K562 (cell line): Measurements from ENCODE around the gene KLC1. TPM values are rescaled to one million over a fixed set of nuclear protein-coding genes. Genes with fewer than 3 reads are reported as not detected.

ENCODE experiments used
- ATAC-seq: fragments of 200-7000 bp; cut with Tn5 transposase; 3 replicates; pipeline ENCODE4 v1.9.1; 2020; ENCODE audit warnings: moderate library complexity
- BruUV-seq: library from RNA; stranded (reverse); fragments of 400-500 nt; replicated peaks from 2 replicates; lab custom pipeline; 2021; lab: Mats Ljungman, UMichigan
- CTCF ChIA-PET: fragments of 300-600 bp; formaldehyde crosslinking; extraction: SDS; loops from one replicate; lab custom pipeline; 2021; ENCODE audit warnings: low intra/inter-chr PET ratio; lab: Yijun Ruan, JAX
- POLR2A ChIA-PET: fragments of 300-600, 350-650 bp; sonication (Branson Sonifier 250); formaldehyde crosslinking; extraction: SDS; loops from one replicate; lab custom pipeline; 2021; ENCODE audit warnings: antibody characterized with exemption, inconsistent platforms; lab: Yijun Ruan, JAX
- DNase-seq, 4 experiments: peaks; one replicate each; pipeline versions ENCODE4 v3.0.0 to v3.0.0-alpha.2; 2011 to 2018; ENCODE audit warnings: low spot score in 3 of 4, mixed read lengths in 3 of 4; ENCODE audit errors: extremely low read depth in 1 of 4
- FAIRE-seq: peaks from 2 replicates; lab custom pipeline; 2011; peaks lifted over from hg19 to GRCh38; lab: Jason Lieb, UNC
- H2AFZ ChIP-seq: 2 replicates; pipeline ENCODE4 v1.6.0; 2011; ENCODE audit warnings: low read depth, low read length, control low read depth, inconsistent platforms
- H3K27ac ChIP-seq: fragments of 200-600 bp; 3 replicates; pipeline ENCODE4 v1.8.0; 2011; ENCODE audit warnings: low read depth, mild to moderate bottlenecking, control low read depth, inconsistent platforms, low read length, moderate library complexity, mixed read lengths; ENCODE audit errors: extremely low read depth
- H3K27me3 ChIP-seq, 2 experiments: fragments of 300-600 bp in 1 of 2; 2 replicates in 1 of 2; 3 replicates in 1 of 2; pipeline versions ENCODE4 v1.6.0 to v1.8.0; 2011; ENCODE audit warnings: inconsistent platforms in 2 of 2, low read length in 2 of 2, mild to moderate bottlenecking in 1 of 2, mixed read lengths in 1 of 2, moderate library complexity in 1 of 2; ENCODE audit not compliant: control insufficient read depth in 2 of 2, insufficient read depth in 2 of 2
- H3K36me3 ChIP-seq: fragments of 300-600 bp; 3 replicates; pipeline ENCODE4 v1.8.0; 2011; ENCODE audit warnings: mild to moderate bottlenecking, low read length, inconsistent platforms; ENCODE audit not compliant: control insufficient read depth, insufficient read depth
- H3K4me1 ChIP-seq, 2 experiments: fragments of 200-600 bp in 1 of 2; replicated peaks in 1 of 2; 2 replicates in 1 of 2; 3 replicates in 1 of 2; pipeline versions ENCODE4 v1.5.1 to v1.8.0; 2011; ENCODE audit warnings: inconsistent platforms in 2 of 2, low read length in 2 of 2, mild to moderate bottlenecking in 1 of 2, mixed read lengths in 1 of 2, moderate library complexity in 1 of 2; ENCODE audit not compliant: control insufficient read depth in 2 of 2, insufficient read depth in 2 of 2
- H3K4me2 ChIP-seq: 2 replicates; pipeline ENCODE4 v1.6.1; 2011; ENCODE audit warnings: low read length, control low read depth, inconsistent platforms, mixed read lengths; ENCODE audit not compliant: insufficient read depth
- H3K4me3 ChIP-seq: fragments of 200-600 bp; sonication (generic), shearing (Covaris generic); 2 replicates; pipeline ENCODE4 v1.5.1; 2016; ENCODE audit warnings: control low read depth, inconsistent platforms
- H3K79me2 ChIP-seq: fragments of 200-600 bp; 3 replicates; pipeline ENCODE4 v1.8.0; 2011; ENCODE audit warnings: low read length, inconsistent platforms; ENCODE audit not compliant: control insufficient read depth, insufficient read depth
- H3K9ac ChIP-seq, 2 experiments: 2 replicates each; pipeline versions ENCODE4 v1.6.0 to v1.6.1; 2011; ENCODE audit warnings: low read depth in 2 of 2, low read length in 2 of 2, control low read depth in 1 of 2, inconsistent platforms in 1 of 2, mild to moderate bottlenecking in 1 of 2, mixed read lengths in 1 of 2; ENCODE audit not compliant: insufficient read depth in 1 of 2
- H3K9me1 ChIP-seq: one replicate; pipeline ENCODE4 v1.6.0; 2011; ENCODE audit warnings: inconsistent platforms, mild to moderate bottlenecking, low read length, moderate library complexity; ENCODE audit not compliant: control insufficient read depth, insufficient read depth
- H3K9me3 ChIP-seq: replicated peaks from 2 replicates; pipeline ENCODE4 v1.5.1; 2011; ENCODE audit warnings: low read depth, low read length, inconsistent platforms; ENCODE audit not compliant: control insufficient read depth, insufficient read depth
- H4K20me1 ChIP-seq: replicated peaks from 2 replicates; pipeline ENCODE4 v1.6.1; 2011; ENCODE audit warnings: low read length, inconsistent platforms, mixed read lengths; ENCODE audit not compliant: control insufficient read depth, insufficient read depth
- RCOR1 ChIP-seq, 2 experiments: IDR thresholded peaks; 2 replicates each; pipeline ENCODE4 v1.6.1; 2012; ENCODE audit warnings: low read depth in 2 of 2, low read length in 2 of 2, borderline replicate concordance in 1 of 2, improper control_type of control experiment in 1 of 2
- SNRNP70 ChIP-seq: fragments of 200-400 bp; formaldehyde crosslinking; optimal IDR thresholded peaks from 2 replicates; pipeline ENCODE3; 2017; ENCODE audit warnings: low read depth, low read length
- TRIM24 ChIP-seq, 2 experiments: fragments of 450-650 bp; IDR thresholded peaks; 2 replicates each; pipeline ENCODE4 v1.6.1; 2016
- WGBS: fragments of 100-300 bp; shearing (Covaris generic); methylation state at CpG from one replicate; pipeline ENCODE4 v1.1.6; 2016; ENCODE audit warnings: low coverage, mixed read lengths; ENCODE audit not compliant: insufficient coverage; ENCODE audit errors: missing lambda C conversion rate; 5-methylcytosine and 5-hydroxymethylcytosine counted together
- in situ Hi-C: fragments of 300-500 bp; cut with MboI; formaldehyde crosslinking; loops from 4 replicates; pipeline ENCODE4 v1.15.0; 2018; ENCODE audit warnings: inconsistent platforms, mixed read lengths
- intact Hi-C: fragments of 100-400 bp; cut with micrococcal nuclease; formaldehyde crosslinking; loops from 2 replicates; pipeline ENCODE4 v1.14.2; 2022
- polyA plus RNA-seq, 8 experiments: library from polyadenylated mRNA; depleted of rRNA in 4 of 8; stranded (reverse) in 5 of 8; unstranded in 3 of 8; fragments of >200 nt; fragmentation: Nextera tagmentation in 2 of 8; fragmentation: Illumina TruSeq in 1 of 8; extraction: Ambion mirVana in 2 of 8; extraction: Trizol in 1 of 8; gene quantifications; 2 replicates each; pipeline versions ENCODE4 v1.2.1 to v1.2.3, GENCODE V29; 2011 to 2014; ENCODE audit warnings: inconsistent platforms in 1 of 8, missing spikeins in 1 of 8
- total RNA-seq, 7 experiments: library from RNA; depleted of rRNA in 6 of 7; stranded (reverse); fragments of >200 nt in 6 of 7; fragmentation: Illumina TruSeq in 2 of 7; extraction: Trizol in 2 of 7; gene quantifications; 2 replicates each; pipeline versions ENCODE4 v1.2.1 to v1.2.3, GENCODE V29; 2011 to 2021; ENCODE audit warnings: low replicate concordance in 1 of 7
- TF ChIP-seq, protein P1 (sequence below): sonication (generic); formaldehyde crosslinking; IDR thresholded peaks from 2 replicates; pipeline ENCODE4 v1.8.0; 2022; ENCODE audit warnings: missing genetic modification reagents, mild to moderate bottlenecking, moderate library complexity, borderline replicate concordance

The KLC1 gene
- total and polyA plus RNA-seq, 9 of the 15 experiments (the other 6 are each of a cell fraction or from before 2014, with no cell fraction given), result 4.9 to 134 (median 54.8) TPM

DNA sequence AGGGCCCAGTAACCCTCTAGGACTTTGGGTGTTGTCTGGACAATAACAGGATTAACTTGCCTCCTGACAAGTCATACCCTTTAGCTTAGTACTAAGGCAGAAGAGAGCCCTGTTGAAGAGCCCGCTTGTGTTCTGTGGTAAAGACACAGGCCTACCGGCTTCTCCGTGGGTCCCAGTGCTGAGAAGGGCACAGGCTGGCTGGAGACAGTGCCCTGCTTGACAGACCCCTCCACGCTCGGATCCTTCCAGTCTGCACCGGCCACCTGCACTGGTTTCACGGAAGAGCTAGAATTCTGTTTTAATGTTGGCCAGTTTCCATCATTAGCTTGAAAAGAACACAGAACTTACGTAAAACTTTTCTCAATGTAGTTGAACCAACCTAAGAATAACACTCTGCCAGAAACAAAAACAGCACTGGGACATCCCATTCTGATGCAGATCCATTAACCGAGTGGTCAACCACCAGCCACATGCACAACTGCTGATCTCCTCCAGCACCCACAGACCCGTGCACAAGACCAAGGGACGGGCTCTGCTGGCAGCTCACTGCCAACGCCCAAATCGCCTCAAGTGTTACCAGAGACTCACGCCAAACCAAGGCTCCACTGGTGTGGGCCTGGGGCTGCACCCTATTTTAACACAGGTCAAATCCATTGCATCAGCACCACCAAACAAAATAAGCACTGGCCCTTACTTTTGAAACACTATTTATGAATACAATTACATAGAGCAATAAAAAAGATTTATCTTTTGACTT lies 113.7 kb downstream of the KLC1 start:
- H3K9me1 ChIP-seq, result no peaks in the 10 kb centered on the region
- H3K4me1 ChIP-seq, result peaks cover 0 to 10% of the 10 kb centered on the region in 2 experiments; a peak in 3 of 5 replicates
- intact Hi-C loops (no loop called here), in situ Hi-C loops (no loop called here)
- no TSS peak for BruUV-seq
- ATAC-seq (no peak), FAIRE-seq (no peak), DNase-seq (no peak)
- no peaks in the 10 kb centered on the region for H3K79me2 ChIP-seq
- CTCF ChIA-PET, result no interaction called here
- H3K4me3 ChIP-seq, result no peak overlapping the region
- H3K4me2 ChIP-seq, result no peak overlapping the region
- WGBS, result 46% methylated on average over 14 of the region's 14 CpGs
- TF ChIP-seq, protein P1, sequence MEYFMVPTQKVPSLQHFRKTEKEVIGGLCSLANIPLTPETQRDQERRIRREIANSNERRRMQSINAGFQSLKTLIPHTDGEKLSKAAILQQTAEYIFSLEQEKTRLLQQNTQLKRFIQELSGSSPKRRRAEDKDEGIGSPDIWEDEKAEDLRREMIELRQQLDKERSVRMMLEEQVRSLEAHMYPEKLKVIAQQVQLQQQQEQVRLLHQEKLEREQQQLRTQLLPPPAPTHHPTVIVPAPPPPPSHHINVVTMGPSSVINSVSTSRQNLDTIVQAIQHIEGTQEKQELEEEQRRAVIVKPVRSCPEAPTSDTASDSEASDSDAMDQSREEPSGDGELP (CRISPR knock-in tag), result no peak
- no peak for TF ChIP-seq SNRNP70
- TF ChIP-seq TRIM24 (IDR thresholded peaks at IDR 0.05), result no peak
- no peak for TF ChIP-seq RCOR1 (IDR thresholded peaks at IDR 0.05; ENCODE audit: borderline replicate concordance in 1 of 2, low read depth in 2 of 2, low read length in 2 of 2)
- TF ChIP-seq, all 486 proteins: peak for 0
- Histone ChIP-seq H4K20me1 (no peaks in the 10 kb centered on the region), H3K36me3 (no peaks in the 10 kb centered on the region), H3K9ac (no peak overlapping the region), H2AFZ (no peak overlapping the region), H3K27ac (no peak overlapping the region), H3K9me3 (no peaks in the 10 kb centered on the region), H3K27me3 (peaks cover 2 to 19% of the 10 kb centered on the region in 2 experiments; a peak in 3 of 5 replicates)
- POLR2A ChIA-PET, result interaction anchor here (0.6 kb wide), 1 partner anchor 98 kb away, joined by 3 read pairs; no protein-coding TSS in a partner anchor
